GM21576 (cell line): ENCODE results near the gene SLC25A11.
A peak's percentile ranks its signal among the peaks of the same experiment; 100 is the strongest.

ENCODE experiments used
- ATAC-seq: cut with Tn5 transposase; IDR thresholded peaks from one replicate; pipeline ENCODE4 v1.9.1; 2021; ENCODE audit warnings: mild to moderate bottlenecking, moderate library complexity; ENCODE audit not compliant: unreplicated experiment

The SLC25A11 gene

DNA sequence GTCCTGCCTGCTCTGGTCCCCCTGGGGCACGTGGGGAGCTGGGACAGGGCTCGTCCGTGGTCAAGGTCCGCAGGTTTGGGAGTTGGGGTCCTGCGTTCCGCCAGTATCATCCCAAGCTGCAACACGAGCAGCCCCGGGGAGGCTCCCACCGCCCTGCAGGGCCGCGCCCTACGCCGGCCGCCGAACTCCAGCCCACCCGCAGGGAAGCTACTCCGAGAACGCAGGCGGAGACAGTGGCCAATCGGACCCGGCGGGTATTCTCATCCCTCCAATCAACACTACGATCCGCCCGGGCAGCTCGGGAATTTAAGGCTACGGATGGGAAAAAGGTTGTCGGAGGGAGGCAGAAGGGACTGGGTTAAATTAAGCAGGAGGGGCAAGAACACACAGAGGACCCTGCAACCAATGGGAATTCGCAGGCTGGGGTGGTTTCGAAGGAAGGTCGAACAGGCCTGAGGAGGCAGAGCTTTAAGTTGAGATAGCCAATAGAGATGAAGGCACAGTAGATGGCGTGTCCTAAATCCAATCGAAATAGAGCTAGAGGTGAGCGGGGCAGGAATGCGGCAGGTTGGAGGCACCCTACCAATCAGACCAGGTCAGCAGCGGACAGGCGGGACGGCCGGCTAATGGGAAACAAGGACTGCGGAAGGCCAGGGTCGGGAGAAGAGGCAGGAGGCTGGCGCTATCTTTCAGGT is 27.1 kb upstream of the SLC25A11 start:
- peak; percentile 82 for ATAC-seq

- no peak for ATAC-seq
Observed at GRCh38 chr17:4965311-4965986, 25.6 kb upstream of the SLC25A11 start.

DNA sequence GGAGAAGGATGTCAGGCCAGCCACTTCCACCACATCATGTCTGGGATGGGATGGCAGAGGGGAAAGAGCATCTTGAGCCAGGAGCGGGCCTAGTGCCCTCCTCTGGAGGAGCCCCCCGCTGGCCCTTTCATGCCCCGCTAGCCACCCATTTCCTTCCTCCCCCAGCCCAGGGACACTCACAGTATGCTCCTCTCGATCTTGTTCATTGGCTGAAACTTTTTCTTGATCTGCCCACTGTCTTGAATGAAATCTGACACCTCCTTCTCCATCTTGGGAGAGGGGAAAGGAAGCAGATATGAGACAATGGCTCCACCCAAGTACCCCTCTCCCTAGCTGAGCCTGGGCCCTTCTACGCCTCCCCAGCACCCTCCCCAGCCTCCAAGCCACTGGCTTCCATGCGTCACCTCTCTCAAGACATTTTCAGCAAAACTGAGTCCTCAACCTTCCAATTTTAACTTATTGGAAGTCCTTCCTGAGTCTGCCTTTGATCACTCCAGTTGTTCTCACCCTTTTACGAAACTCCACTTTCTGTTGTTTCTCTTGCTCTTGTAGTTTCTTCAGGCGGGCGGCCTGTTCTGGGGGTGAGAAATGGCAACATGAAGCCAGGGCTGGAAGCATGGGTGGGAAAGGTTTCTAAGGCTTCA is 20.6 kb upstream of the SLC25A11 start:
- no peak for ATAC-seq

GRCh38 chr17:4959261-4959965 is 19.6 kb upstream of the SLC25A11 start:
- ATAC-seq = no peak

GRCh38 chr17:4958102-4958501 is 18.3 kb upstream of the SLC25A11 start:
- ATAC-seq = no peak

DNA sequence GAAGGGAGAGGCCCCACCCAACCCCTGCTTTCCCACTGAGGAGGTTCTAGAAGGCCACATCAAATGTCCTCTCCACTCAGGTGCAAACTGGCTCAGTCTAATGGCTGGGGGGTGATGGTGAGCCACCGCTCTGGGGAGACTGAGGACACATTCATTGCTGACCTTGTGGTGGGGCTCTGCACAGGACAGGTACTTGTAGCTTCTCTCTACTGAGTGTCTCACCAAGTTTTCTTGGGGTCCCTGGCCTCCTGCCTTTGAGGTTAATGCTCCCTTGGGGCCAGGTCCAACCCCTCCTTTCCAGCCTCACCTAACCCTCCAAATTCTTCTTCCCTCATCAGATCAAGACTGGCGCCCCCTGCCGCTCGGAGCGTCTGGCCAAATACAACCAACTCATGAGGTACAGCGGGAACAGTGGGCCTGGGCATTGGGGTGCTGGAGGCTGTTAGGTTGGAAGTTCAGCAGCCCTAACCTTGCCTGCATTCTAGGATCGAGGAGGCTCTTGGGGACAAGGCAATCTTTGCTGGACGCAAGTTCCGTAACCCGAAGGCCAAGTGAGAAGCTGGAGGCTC is 16.7 kb upstream of the SLC25A11 start:
- ATAC-seq = no peak

- ATAC-seq = no peak
Observed at GRCh38 chr17:4955091-4955490, 15.2 kb upstream of the SLC25A11 start.

DNA sequence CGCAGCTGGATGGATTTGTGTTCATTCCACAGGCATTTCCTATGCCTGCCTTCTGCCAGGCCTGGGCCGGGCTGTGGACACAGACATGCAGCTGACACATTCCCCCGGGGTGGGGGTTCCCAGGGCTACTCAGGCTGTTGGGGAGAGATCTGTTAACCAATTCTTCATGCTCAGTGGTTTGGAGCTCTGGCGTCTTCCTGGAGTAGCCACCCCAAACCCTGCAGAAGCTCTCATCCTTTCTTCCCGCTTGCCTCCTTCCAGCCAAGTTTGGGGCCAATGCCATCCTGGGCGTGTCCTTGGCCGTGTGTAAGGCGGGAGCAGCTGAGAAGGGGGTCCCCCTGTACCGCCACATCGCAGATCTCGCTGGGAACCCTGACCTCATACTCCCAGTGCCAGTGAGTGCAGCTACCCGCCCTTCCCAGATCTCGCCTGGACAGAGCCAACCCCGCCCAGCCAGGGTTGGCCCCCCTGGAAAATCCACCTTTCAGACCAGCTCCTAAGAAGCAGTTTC is 13.7 kb upstream of the SLC25A11 start:
- ATAC-seq = no peak

- ATAC-seq = no peak
Observed at GRCh38 chr17:4951486-4951885, 11.6 kb upstream of the SLC25A11 start.

DNA sequence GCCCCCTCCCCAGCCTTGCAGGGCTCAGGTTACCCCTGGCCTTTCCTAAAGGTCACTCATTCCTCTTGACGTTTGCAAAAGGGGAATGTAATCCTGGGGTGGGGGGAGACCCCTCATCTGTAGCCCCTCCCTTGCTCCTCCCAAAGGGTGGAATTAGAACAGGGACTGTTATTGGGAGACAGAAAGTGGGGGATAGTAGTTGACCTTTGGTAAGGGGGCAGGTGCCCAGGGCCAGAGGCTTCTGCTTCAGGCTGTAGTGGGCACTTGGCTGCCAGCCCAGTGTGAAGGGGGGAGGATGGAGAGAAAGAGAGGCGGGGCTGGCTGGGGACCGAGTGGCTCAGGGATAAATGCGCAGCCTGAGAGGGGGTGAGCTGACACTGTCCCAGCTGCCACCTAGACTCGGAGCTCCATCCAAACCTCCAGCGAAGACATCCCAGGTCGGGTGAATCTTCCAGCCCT is 10.9 kb upstream of the SLC25A11 start, which contains the start of gene ENO3:
Gene ENO3, plus strand, starts transcription at position 374 of the 459 bp plus-strand sequence. CDS start 711 bp downstream, outside the sequence.
- no peak for ATAC-seq

DNA sequence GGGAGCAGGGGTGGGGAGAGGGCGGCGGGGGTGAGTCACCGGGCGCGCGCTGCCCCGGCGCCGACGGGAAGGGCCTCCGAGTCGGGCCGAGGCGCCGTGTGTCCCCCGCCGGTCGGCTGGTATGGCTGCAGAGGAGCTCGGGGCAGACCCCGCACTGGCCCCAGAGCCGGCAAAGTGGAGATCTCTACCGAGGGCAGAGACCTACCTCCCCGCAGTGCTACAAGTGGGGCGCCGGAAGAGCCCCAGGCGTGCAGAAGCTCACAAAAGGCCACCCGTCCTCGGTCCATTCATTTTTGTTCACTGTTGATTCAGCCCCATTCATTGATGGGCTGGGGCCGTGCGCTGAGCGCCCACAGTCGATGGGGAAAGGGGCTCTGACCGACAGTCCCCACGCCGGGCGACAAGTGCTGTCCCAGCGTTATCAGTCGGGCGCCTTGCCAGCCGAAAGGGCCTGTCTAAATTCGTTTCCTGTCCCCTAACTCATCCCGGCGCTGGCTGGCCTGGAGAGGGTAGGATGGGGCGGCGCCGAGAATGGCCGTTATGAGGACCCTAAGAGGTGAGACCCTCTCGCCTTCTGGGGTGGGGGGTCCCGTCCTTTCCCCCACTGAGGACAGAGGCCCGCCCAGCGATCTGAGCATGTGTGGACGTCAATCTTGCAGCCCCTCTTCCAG is 10.4 kb upstream of the SLC25A11 start:
- ATAC-seq = peak; percentile 2

DNA sequence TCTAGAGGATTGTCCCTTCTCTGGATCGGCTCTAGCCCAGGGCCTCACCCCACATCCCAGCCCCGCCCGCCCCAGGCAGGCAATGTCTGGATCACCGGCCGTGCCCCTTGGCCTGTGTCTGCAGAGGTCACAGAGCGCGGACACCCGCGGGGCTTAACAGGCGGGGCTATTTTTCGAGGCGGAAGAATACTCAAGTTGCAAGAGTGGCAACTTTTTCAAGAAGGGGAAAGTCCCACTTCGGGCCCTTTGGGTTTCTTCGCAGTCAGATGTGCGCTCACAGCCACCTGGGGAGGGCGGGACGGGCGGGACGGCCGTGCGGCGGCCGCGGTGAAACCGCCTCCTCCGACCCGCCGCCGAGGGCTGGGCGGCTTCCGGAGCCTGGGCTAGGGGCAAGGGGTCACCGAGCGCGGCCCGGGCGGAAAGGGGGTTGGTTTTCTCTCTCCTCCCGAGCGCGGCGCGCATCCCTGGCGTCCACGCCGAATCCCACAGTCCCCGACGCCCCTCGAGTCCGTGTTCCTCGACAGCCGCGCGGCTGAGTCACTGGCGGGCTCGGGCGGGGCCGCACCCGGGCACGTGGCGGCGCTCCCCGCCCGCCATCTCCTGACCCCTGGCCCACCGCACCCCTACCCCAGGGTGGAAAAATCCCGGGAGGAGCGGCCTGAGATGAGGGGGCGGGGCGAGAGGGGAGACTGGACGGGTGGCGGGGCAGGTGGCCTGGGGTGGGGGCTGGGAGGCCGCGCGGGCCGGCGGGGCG is 9.7 kb upstream of the SLC25A11 start:
- peak; percentile 26 for ATAC-seq

DNA sequence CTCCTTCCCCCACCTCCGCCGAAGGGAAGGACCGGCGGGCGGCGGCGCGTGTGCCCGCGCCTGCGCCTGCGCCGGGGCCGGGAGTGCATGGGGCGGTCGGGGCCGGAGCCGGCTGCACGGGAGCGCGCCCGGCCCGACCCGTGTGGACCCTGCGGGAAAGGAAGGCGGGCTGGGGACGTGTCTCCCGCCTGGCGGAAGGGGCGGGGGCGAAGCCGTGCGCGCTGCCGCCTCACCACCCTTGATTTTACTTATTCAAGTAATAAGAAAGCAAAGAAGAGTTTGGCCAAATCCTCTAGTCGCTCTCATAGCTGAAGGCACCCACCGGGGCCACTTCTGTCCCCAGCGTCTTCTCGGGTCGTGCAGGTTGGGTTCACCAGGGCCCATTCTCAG is 9.1 kb upstream of the SLC25A11 start:
- ATAC-seq = peak; percentile 35

DNA sequence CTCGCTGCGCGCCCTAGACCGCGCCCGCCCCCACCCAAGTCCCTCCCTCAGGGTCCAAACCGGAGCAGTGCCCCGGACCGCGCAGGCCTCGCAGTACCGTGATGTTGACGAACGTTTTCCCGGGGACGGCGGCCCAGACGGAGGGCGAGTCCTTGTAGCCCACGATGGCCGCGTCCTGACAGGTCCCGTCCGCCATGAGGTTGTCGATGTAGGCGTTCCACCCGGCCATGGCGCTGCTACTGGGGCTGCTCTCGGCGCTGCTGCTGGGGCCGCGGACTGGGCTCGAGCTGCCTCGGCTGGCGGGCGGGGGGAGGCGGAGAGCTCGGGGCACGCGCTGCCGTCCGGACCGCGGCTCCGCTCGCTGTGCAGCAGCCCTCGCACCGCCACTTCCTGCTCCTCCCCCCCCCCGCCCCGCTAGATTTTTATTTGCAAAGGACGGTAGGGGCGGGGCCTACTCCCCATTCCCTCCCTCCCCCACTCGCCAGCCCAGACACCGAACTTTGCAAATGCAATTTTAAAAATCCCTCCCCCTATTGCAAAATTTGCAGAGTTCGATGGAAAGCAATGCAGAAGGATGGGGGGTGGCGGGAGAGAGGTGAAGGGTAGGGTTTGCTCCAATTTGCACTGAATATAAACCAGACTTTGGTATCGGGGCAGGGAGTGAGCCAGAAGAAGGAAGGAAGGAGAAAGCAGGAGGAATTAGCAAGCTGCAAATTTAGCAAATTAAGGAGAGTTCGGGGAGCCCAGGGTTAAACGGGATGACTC is 8.5 kb upstream of the SLC25A11 start, which contains the start of gene PFN1:
Gene PFN1, minus strand, starts transcription at position 365 of the 765 bp plus-strand sequence. Its CDS starts 136 bp downstream, at position 229.
- ATAC-seq = peak; percentile 11

- no peak for ATAC-seq
Observed at GRCh38 chr17:4947411-4948165, 7.7 kb upstream of the SLC25A11 start.

DNA sequence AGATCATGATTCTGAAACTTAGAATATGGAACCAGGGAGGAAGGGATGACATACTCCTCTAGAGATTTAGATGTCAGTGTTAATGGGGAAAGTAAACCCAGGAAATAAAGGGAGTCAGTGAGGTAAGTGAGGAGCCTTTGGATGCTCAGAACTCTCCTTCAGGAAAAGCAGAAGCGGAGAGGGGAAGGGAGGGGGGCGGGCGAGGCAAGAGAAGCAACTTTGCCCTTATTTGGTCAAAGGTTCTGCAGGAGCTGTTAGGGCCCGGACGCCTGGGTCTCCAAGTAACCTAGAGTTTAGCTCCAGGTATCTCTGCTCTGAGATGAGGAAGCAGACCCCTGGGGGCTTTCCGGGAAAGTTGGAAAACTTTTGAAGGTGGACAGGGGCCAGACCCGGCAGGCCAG is 7.2 kb upstream of the SLC25A11 start:
- ATAC-seq = no peak

DNA sequence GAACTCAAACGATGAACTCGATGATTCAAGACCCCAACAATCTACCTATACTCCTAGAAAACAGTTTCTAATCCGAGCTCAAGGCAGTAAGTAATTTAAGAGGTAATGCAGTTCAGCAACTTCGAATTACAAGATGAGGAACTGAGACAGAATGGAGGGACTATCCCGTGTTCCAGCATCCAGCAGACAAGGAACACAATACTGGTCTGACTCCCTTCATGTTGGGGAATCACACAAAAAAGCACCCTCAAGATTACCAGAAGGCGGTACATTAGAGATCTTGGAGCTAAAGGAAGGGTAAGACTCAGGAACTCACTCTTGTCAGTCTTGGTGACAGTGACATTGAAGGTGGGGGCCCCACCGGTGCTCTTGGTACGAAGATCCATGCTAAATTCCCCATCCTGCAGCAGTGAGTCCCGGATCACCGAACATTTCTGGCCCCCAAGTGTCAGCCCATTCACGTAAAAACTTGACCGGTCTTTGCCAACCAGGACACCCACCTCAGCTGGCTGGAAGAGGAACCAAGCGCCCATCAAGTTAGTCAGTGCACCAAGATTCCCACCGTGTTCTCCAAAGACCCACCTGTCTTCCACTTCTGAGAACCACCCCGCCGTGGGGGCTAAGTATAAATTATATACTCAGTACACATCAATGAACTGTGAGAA is 6.6 kb upstream of the SLC25A11 start:
- ATAC-seq = no peak
